DOHH2 (cell line): ENCODE data around the gene PITX3.
A peak's percentile ranks its signal among the peaks of the same experiment; 100 is the strongest.

Experiments
- H3F3A ChIP-seq: fragments of 200-600 bp; sonication (generic), shearing (Covaris generic); 2 replicates; pipeline ENCODE4 v1.6.0; 2016; ENCODE audit warnings: antibody characterized with exemption, mild to moderate bottlenecking; ENCODE audit not compliant: control insufficient read depth, insufficient read depth
- H3K27ac ChIP-seq: fragments of 200-600 bp; sonication (generic); 2 replicates; pipeline ENCODE4 v1.5.1; 2014; ENCODE audit warnings: low read depth, mild to moderate bottlenecking, low read length, moderate library complexity
- H3K27me3 ChIP-seq: fragments of 200-600 bp; sonication (generic); 2 replicates; pipeline ENCODE4 v1.6.1; 2014; ENCODE audit warnings: mild to moderate bottlenecking, low read length, mixed read lengths; ENCODE audit not compliant: control insufficient read depth
- H3K36me3 ChIP-seq: fragments of 200-600 bp; sonication (generic); 2 replicates; pipeline ENCODE4 v1.6.1; 2014; ENCODE audit warnings: mild to moderate bottlenecking, low read length, moderate library complexity, mixed read lengths; ENCODE audit not compliant: control insufficient read depth
- H3K4me1 ChIP-seq: fragments of 200-600 bp; sonication (generic); 2 replicates; pipeline ENCODE4 v1.6.1; 2014; ENCODE audit warnings: mild to moderate bottlenecking, low read length, mixed read lengths; ENCODE audit not compliant: control insufficient read depth
- H3K4me2 ChIP-seq: fragments of 200-600 bp; sonication (generic); 2 replicates; pipeline ENCODE4 v1.6.0; 2014; ENCODE audit warnings: mild to moderate bottlenecking, low read length, moderate library complexity
- H3K4me3 ChIP-seq: fragments of 200-600 bp; sonication (generic); 2 replicates; pipeline ENCODE4 v1.5.1; 2014; ENCODE audit warnings: mild to moderate bottlenecking, low read length, mixed read lengths
- H3K79me2 ChIP-seq: fragments of 200-600 bp; sonication (generic); 2 replicates; pipeline ENCODE4 v1.6.1; 2014; ENCODE audit warnings: mild to moderate bottlenecking, low read length, mixed read lengths; ENCODE audit not compliant: control insufficient read depth
- H3K9me2 ChIP-seq: fragments of 200-600 bp; sonication (generic); replicated peaks from 2 replicates; pipeline ENCODE4 v1.6.1; 2014; ENCODE audit warnings: mild to moderate bottlenecking, low read length, mixed read lengths; ENCODE audit not compliant: control insufficient read depth
- H3K9me3 ChIP-seq: fragments of 200-600 bp; sonication (generic); 2 replicates; pipeline ENCODE4 v1.6.1; 2014; ENCODE audit warnings: antibody characterized with exemption, low read length, mixed read lengths; ENCODE audit not compliant: control insufficient read depth, insufficient read depth
- H4K20me1 ChIP-seq: fragments of 200-600 bp; sonication (generic); 2 replicates; pipeline ENCODE4 v1.6.0; 2014; ENCODE audit warnings: low read depth, mild to moderate bottlenecking, antibody characterized with exemption, low read length, moderate library complexity; ENCODE audit not compliant: control insufficient read depth, insufficient read depth
- EZH2phosphoT487 ChIP-seq: fragments of 200-600 bp; sonication (generic); IDR thresholded peaks from 2 replicates; pipeline ENCODE4 v1.6.1; 2017; ENCODE audit warnings: borderline replicate concordance, mild to moderate bottlenecking, antibody characterized with exemption, low read length, moderate library complexity, mixed read lengths
- TF ChIP-seq, protein P1 (sequence below): fragments of 200-600 bp; sonication (generic); IDR thresholded peaks from one replicate; pipeline ENCODE4 v1.5.1; 2014; ENCODE audit warnings: antibody characterized with exemption, mild to moderate bottlenecking, low read depth, low read length; ENCODE audit not compliant: poor library complexity, severe bottlenecking

PITX3 gene

DNA sequence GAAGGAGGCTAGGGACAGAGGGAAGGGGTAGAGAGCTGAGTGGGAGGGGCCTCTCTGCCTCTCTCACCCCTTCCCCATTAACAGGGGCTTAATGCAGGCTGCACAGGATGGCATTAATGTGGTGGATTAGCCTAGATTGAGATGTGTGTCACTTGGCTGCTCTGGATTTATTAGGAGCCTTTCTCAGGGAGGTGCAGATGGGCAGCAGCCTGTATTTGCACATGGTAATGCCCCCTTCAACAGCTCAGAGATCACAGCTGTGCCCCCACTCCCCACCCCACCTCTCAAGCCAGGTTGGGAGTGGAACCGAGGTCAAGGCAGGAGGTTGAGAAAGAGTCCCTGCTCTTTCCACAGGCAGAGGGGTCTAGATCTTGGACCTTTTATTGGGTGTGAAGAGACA, 7.3 kb downstream of the PITX3 start:
- H3K4me2 ChIP-seq: no peak overlapping the region
- no peaks in the 10 kb centered on the region for H3K79me2 ChIP-seq
- no peak overlapping the region for H3K4me3 ChIP-seq
- peaks cover 56% of the 10 kb centered on the region for H3K27me3 ChIP-seq
- no peaks in the 10 kb centered on the region for H3K36me3 ChIP-seq
- TF ChIP-seq, protein P1, sequence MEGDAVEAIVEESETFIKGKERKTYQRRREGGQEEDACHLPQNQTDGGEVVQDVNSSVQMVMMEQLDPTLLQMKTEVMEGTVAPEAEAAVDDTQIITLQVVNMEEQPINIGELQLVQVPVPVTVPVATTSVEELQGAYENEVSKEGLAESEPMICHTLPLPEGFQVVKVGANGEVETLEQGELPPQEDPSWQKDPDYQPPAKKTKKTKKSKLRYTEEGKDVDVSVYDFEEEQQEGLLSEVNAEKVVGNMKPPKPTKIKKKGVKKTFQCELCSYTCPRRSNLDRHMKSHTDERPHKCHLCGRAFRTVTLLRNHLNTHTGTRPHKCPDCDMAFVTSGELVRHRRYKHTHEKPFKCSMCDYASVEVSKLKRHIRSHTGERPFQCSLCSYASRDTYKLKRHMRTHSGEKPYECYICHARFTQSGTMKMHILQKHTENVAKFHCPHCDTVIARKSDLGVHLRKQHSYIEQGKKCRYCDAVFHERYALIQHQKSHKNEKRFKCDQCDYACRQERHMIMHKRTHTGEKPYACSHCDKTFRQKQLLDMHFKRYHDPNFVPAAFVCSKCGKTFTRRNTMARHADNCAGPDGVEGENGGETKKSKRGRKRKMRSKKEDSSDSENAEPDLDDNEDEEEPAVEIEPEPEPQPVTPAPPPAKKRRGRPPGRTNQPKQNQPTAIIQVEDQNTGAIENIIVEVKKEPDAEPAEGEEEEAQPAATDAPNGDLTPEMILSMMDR: no peak
- TF ChIP-seq EZH2phosphoT487: no peak
- H4K20me1 ChIP-seq: no peaks in the 10 kb centered on the region
- H3K9me2 ChIP-seq: no peaks in the 10 kb centered on the region
- 0 out of 2 replicates have a peak, but pooled peaks cover 5% of the 10 kb centered on the region for H3F3A ChIP-seq
- no peaks in the 10 kb centered on the region for H3K9me3 ChIP-seq
- peaks cover 20% of the 10 kb centered on the region for H3K4me1 ChIP-seq
- no peak overlapping the region for H3K27ac ChIP-seq

- H3K4me1 ChIP-seq: peaks cover 20% of the 10 kb centered on the region
- H3K27ac ChIP-seq: no peak overlapping the region
- no peaks in the 10 kb centered on the region for H3K36me3 ChIP-seq
- TF ChIP-seq, protein P1: peak; percentile 95
- TF ChIP-seq EZH2phosphoT487: no peak
- no peaks in the 10 kb centered on the region for H3K9me3 ChIP-seq
- H3K79me2 ChIP-seq: no peaks in the 10 kb centered on the region
- H4K20me1 ChIP-seq: no peaks in the 10 kb centered on the region
- no peaks in the 10 kb centered on the region for H3K9me2 ChIP-seq
- peak overlapping the region; percentile 82 for H3K4me2 ChIP-seq
- 0 out of 2 replicates have a peak, but pooled peaks cover 5% of the 10 kb centered on the region for H3F3A ChIP-seq
- peaks cover 52% of the 10 kb centered on the region for H3K27me3 ChIP-seq
- H3K4me3 ChIP-seq: peak overlapping the region; percentile 60
Measured at GRCh38 chr10:102231357-102232318, 9.7 kb downstream of the PITX3 start.

DNA sequence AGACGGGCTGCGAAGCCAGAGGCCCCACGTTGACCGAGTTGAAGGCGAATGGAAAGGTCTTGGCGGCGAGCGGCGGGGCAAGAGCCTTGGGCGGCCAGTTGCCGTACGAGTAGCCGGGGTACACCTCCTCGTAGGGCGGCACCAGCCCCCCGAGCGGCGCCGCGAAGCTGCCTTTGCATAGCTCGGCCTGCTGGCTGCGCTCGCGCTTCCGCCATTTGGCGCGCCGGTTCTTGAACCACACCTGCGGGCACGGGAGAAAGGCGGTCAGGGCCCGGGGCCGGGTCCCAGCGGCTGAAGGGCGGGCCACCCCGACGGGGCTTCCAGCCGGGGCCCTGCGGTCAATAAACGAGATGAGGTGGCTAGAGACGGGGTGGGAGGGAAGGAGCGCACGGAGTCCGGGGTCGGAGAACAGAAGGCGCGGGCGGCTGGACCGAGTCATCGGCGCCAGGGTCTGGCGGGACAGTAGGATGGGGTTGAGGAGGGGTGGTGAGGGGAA, 10.4 kb downstream of the PITX3 start:
- TF ChIP-seq EZH2phosphoT487: no peak
- TF ChIP-seq, protein P1: peak; percentile 41
- Histone ChIP-seq H3K27me3 (peaks cover 51% of the 10 kb centered on the region), H3K9me3 (no peaks in the 10 kb centered on the region), H3K4me1 (peaks cover 25% of the 10 kb centered on the region), H3K4me2 (peak overlapping the region; percentile 82), H3K36me3 (no peaks in the 10 kb centered on the region), H3K27ac (no peak overlapping the region), H3K4me3 (peak overlapping the region; percentile 60), H3K9me2 (no peaks in the 10 kb centered on the region), H3K79me2 (no peaks in the 10 kb centered on the region), H4K20me1 (no peaks in the 10 kb centered on the region), H3F3A (0 out of 2 replicates have a peak, but pooled peaks cover 5% of the 10 kb centered on the region)
